Neuronal stem cell (in vitro differentiated cells): Measurements from ENCODE around the gene ZNF683.
A peak's percentile ranks its signal among the peaks of the same experiment; 100 is the strongest.

Experiments
- DNase-seq: peaks from one replicate; pipeline ENCODE4 v3.0.0-alpha.2; 2013; ENCODE audit warnings: low spot score
- H2AFZ ChIP-seq: one replicate; pipeline ENCODE4 v1.6.1; 2013; ENCODE audit warnings: mild to moderate bottlenecking, low read length, inconsistent platforms
- H2AK5ac ChIP-seq: 2 replicates; pipeline ENCODE4 v1.6.1; 2013; ENCODE audit warnings: low read depth, mild to moderate bottlenecking, inconsistent platforms, low read length, moderate library complexity, mixed read lengths
- H2BK120ac ChIP-seq: 2 replicates; pipeline ENCODE4 v1.6.1; 2013; ENCODE audit warnings: low read depth, mild to moderate bottlenecking, inconsistent platforms, low read length, moderate library complexity, mixed read lengths
- H2BK12ac ChIP-seq: one replicate; pipeline ENCODE4 v1.6.1; 2013; ENCODE audit warnings: low read length, inconsistent platforms
- H2BK15ac ChIP-seq: 2 replicates; pipeline ENCODE4 v1.6.1; 2013; ENCODE audit warnings: mild to moderate bottlenecking, low read length, inconsistent platforms, mixed read lengths
- H2BK5ac ChIP-seq: one replicate; pipeline ENCODE4 v1.6.1; 2013; ENCODE audit warnings: inconsistent platforms, mild to moderate bottlenecking, low read length, moderate library complexity
- H3K14ac ChIP-seq: one replicate; pipeline ENCODE4 v1.6.1; 2013; ENCODE audit warnings: low read length, inconsistent platforms
- H3K18ac ChIP-seq: 2 replicates; pipeline ENCODE4 v1.6.1; 2013; ENCODE audit warnings: low read length, inconsistent platforms
- H3K23ac ChIP-seq: 2 replicates; pipeline ENCODE4 v1.6.1; 2013; ENCODE audit warnings: low read depth, mild to moderate bottlenecking, mixed read lengths, low read length, inconsistent platforms; ENCODE audit not compliant: poor library complexity
- H3K27ac ChIP-seq: replicated peaks from 3 replicates; pipeline ENCODE4 v1.5.1; 2013; ENCODE audit warnings: low read length, inconsistent platforms
- H3K27me3 ChIP-seq, 3 experiments: 2 replicates each; pipeline ENCODE4 v1.6.1; 2013; ENCODE audit warnings: low read length in 3 of 3, mild to moderate bottlenecking in 2 of 3, inconsistent platforms in 1 of 3, low read depth in 1 of 3, mixed read lengths in 1 of 3, moderate library complexity in 1 of 3; ENCODE audit not compliant: control insufficient read depth in 3 of 3, insufficient read depth in 3 of 3
- H3K36me3 ChIP-seq, 2 donors: replicated peaks in 1 of 2; 2 replicates each; pipeline ENCODE4 v1.6.1; 2013; ENCODE audit warnings: low read length in 2 of 2; ENCODE audit not compliant: control insufficient read depth in 2 of 2, insufficient read depth in 2 of 2
- H3K4ac ChIP-seq: 2 replicates; pipeline ENCODE4 v1.6.1; 2013; ENCODE audit warnings: inconsistent platforms, mild to moderate bottlenecking, low read length, moderate library complexity
- H3K4me1 ChIP-seq, 2 donors: 1 replicate in 1 of 2; 2 replicates in 1 of 2; pipeline ENCODE4 v1.6.1; 2013; ENCODE audit warnings: low read length in 2 of 2, low read depth in 1 of 2; ENCODE audit not compliant: control insufficient read depth in 2 of 2, insufficient read depth in 1 of 2
- H3K4me2 ChIP-seq: one replicate; pipeline ENCODE4 v1.6.1; 2013; ENCODE audit warnings: mild to moderate bottlenecking, low read length, inconsistent platforms; ENCODE audit not compliant: insufficient read depth, poor library complexity, severe bottlenecking
- H3K4me3 ChIP-seq, 2 donors: 2 replicates each; pipeline ENCODE4 v1.5.1; 2013; ENCODE audit warnings: low read length in 2 of 2, mild to moderate bottlenecking in 2 of 2, inconsistent platforms in 1 of 2, moderate library complexity in 1 of 2
- H3K79me1 ChIP-seq: one replicate; pipeline ENCODE4 v1.6.1; 2013; ENCODE audit warnings: low read depth, mild to moderate bottlenecking, inconsistent platforms, low read length, moderate library complexity
- H3K9ac ChIP-seq: one replicate; pipeline ENCODE4 v1.6.1; 2013; ENCODE audit warnings: mild to moderate bottlenecking, low read depth, low read length, inconsistent platforms; ENCODE audit not compliant: poor library complexity
- H3K9me3 ChIP-seq, 2 donors: replicated peaks in 1 of 2; 2 replicates each; pipeline versions ENCODE3 to v1.6.1; 2013; ENCODE audit warnings: low read length in 2 of 2, mild to moderate bottlenecking in 2 of 2, inconsistent platforms in 1 of 2, low read depth in 1 of 2, mixed read lengths in 1 of 2, moderate library complexity in 1 of 2; ENCODE audit not compliant: control insufficient read depth in 2 of 2, insufficient read depth in 1 of 2
- H4K8ac ChIP-seq: one replicate; pipeline ENCODE4 v1.6.1; 2013; ENCODE audit warnings: low read depth, mild to moderate bottlenecking, inconsistent platforms, low read length, moderate library complexity
- H4K91ac ChIP-seq: one replicate; pipeline ENCODE4 v1.6.1; 2013; ENCODE audit warnings: low read length, low read depth, mild to moderate bottlenecking, inconsistent platforms; ENCODE audit not compliant: poor library complexity
- WGBS, 2 donors: extraction: QIAGEN DNeasy Blood & Tissue Kit; methylation state at CpG; one replicate each; pipeline ENCODE4 v1.1.7; 2013; ENCODE audit warnings: missing lambda C conversion rate in 2 of 2, mixed read lengths in 1 of 2; ENCODE audit not compliant: insufficient read length in 2 of 2, insufficient replicate concordance in 1 of 2; ENCODE audit errors: extremely low coverage in 2 of 2; 5-methylcytosine and 5-hydroxymethylcytosine counted together

Gene ZNF683

DNA sequence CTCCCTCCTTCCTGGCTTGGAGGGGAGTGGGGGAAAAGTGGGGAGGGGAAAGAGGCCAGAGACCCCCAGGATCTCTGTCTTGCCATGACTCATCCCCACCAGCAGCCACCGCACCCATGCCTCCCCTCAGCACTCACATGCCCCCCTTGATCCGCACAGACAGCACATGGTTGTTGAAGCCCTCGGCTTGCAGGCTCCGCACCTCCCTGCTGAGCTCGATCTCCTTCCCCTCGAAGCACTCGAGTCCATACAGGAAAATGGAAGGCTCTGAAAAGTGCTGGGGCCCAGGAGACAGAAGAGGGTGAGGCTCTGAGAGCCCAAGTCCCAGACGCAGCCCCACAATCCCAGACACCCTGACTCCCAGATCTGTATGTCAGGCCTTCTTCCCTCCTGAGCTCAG lies 44.0 kb downstream of the ZNF683 start:
- Histone ChIP-seq H3K79me1 (no peaks in the 10 kb centered on the region), H2BK5ac (no peak overlapping the region), H2BK120ac (no peak overlapping the region), H3K36me3 (peaks cover 0 to 15% of the 10 kb centered on the region in 2 donors), H3K4me1 (peaks cover 3 to 12% of the 10 kb centered on the region in 2 donors), H3K4me2 (no peak overlapping the region), H3K4me3 (no peak overlapping the region), H3K27me3 (no peaks in the 10 kb centered on the region), H3K14ac (no peak overlapping the region), H3K23ac (no peak overlapping the region), H2BK12ac (no peak overlapping the region), H3K9ac (peak overlapping the region; percentile 7), H4K8ac (no peak overlapping the region), H2BK15ac (no peak overlapping the region), H3K9me3 (no peaks in the 10 kb centered on the region), H3K4ac (no peak overlapping the region), H4K91ac (no peak overlapping the region), H2AK5ac (no peak overlapping the region), H2AFZ (peak overlapping the region; percentile 80), H3K18ac (no peak overlapping the region), H3K27ac (no peak overlapping the region)
- DNase-seq = no peak
- WGBS, 2 donors = no CpG with 5 or more reads among the region's 8 CpGs

DNA sequence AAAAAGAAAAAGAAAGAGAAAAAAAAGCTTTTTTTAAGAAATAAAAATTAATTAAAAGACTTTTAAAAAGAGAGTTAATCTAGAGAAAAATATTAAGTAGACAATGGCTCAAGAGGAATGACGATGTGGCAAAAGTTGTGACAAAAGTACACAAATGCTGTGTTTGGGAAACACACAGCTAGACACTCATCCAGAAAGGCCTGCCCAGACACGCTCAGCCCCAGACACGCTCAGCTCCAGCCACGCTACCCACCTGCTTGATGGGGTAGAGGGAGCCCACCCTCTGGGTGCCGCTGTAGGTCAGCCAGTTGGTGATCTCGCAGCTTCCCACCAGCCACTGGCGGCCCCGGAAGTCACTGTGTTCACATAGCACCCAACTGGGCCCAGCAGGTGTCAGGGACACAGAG lies 44.6 kb downstream of the ZNF683 start:
- H2AFZ ChIP-seq = peak overlapping the region; percentile 80
- no peak overlapping the region for H3K4ac ChIP-seq
- no peak overlapping the region for H3K18ac ChIP-seq

DNA sequence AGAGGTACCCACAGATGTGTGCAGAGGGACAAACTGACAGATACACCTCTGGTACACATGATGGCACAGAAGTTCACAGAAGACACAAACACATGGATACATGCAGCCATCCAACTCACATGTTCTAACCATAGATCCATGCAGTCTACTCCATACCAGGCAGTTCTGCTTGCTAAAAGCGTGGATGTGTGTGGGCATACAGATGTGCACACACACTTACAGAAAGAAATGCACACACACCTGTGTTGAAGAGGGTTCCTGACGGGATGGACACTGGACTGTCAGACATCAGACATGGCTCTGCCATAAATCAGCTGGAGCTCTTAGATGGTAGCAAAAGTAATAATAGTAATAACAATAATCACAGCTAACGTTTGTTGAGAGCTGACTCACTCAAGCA lies 48.0 kb downstream of the ZNF683 start:
- H2AFZ ChIP-seq = no peak overlapping the region
- no peak overlapping the region for H4K8ac ChIP-seq
- no peak overlapping the region for H3K27ac ChIP-seq
- H2AK5ac ChIP-seq = no peak overlapping the region
- H3K4me1 ChIP-seq = peaks cover 5 to 14% of the 10 kb centered on the region in 2 donors
- H3K4me3 ChIP-seq = no peak overlapping the region
- H2BK12ac ChIP-seq = no peak overlapping the region
- H3K9ac ChIP-seq = no peak overlapping the region
- H3K23ac ChIP-seq = no peak overlapping the region
- no peak overlapping the region for H4K91ac ChIP-seq
- H2BK15ac ChIP-seq = no peak overlapping the region
- H3K9me3 ChIP-seq = no peaks in the 10 kb centered on the region
- no CpG with 5 or more reads among the region's 3 CpGs for WGBS, 2 donors
- no peak overlapping the region for H2BK120ac ChIP-seq
- peaks cover 0 to 16% of the 10 kb centered on the region in 2 donors for H3K36me3 ChIP-seq
- no peak overlapping the region for H3K4ac ChIP-seq
- no peak for DNase-seq
- H3K79me1 ChIP-seq = no peaks in the 10 kb centered on the region
- H3K14ac ChIP-seq = no peak overlapping the region
- H3K27me3 ChIP-seq = no peaks in the 10 kb centered on the region
- no peak overlapping the region for H2BK5ac ChIP-seq
- no peak overlapping the region for H3K4me2 ChIP-seq
- no peak overlapping the region for H3K18ac ChIP-seq

More for the DNA sequence above, 44.6 kb downstream of the ZNF683 start:
- no peak overlapping the region for H3K23ac ChIP-seq
- no peak overlapping the region for H4K8ac ChIP-seq
- H2BK15ac ChIP-seq = no peak overlapping the region
- H3K4me1 ChIP-seq = peaks cover 3 to 12% of the 10 kb centered on the region in 2 donors
- H3K36me3 ChIP-seq = peaks cover 0 to 15% of the 10 kb centered on the region in 2 donors
- H3K27ac ChIP-seq = no peak overlapping the region
- H3K9me3 ChIP-seq = no peaks in the 10 kb centered on the region
- H3K79me1 ChIP-seq = no peaks in the 10 kb centered on the region
- no peak overlapping the region for H2BK120ac ChIP-seq
- no peaks in the 10 kb centered on the region for H3K27me3 ChIP-seq
- H3K9ac ChIP-seq = no peak overlapping the region
- H2BK12ac ChIP-seq = peak overlapping the region; percentile 4
- no peak for DNase-seq
- H2AK5ac ChIP-seq = no peak overlapping the region
- H3K4me3 ChIP-seq = no peak overlapping the region
- H2BK5ac ChIP-seq = no peak overlapping the region
- H3K14ac ChIP-seq = no peak overlapping the region
- no CpG with 5 or more reads among the region's 8 CpGs for WGBS, 2 donors
- H4K91ac ChIP-seq = no peak overlapping the region
- no peak overlapping the region for H3K4me2 ChIP-seq

DNA sequence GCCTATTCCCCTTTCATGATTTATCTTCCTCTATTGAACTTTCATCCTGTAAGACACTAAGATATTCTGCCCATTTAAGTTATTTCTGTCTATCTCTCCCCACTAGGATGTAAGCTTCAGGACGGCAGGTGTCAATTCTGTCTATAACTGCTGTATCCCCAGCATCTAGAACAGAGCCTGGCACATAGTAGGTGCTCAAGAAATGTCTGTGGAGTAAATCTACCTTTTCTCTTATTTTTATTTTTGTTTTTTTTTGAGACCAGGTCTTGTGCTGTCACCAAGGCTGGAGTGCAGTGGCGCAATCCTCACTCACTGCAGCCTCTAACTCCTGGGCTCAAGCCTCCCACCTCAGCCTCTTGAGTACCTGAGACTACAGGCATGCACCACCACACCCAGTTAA lies 49.2 kb downstream of the ZNF683 start:
- Histone ChIP-seq H2AFZ (no peak overlapping the region), H3K4me2 (no peak overlapping the region), H3K36me3 (peaks cover 0 to 16% of the 10 kb centered on the region in 2 donors), H3K4me1 (peaks cover 5 to 11% of the 10 kb centered on the region in 2 donors), H3K9ac (no peak overlapping the region), H3K4ac (no peak overlapping the region), H3K27ac (no peak overlapping the region), H3K9me3 (no peaks in the 10 kb centered on the region), H4K91ac (no peak overlapping the region), H2BK15ac (no peak overlapping the region), H2BK5ac (no peak overlapping the region), H2BK12ac (no peak overlapping the region), H2AK5ac (no peak overlapping the region), H3K23ac (no peak overlapping the region), H2BK120ac (no peak overlapping the region), H3K27me3 (no peaks in the 10 kb centered on the region), H3K79me1 (no peaks in the 10 kb centered on the region), H4K8ac (no peak overlapping the region), H3K18ac (no peak overlapping the region), H3K14ac (no peak overlapping the region), H3K4me3 (no peak overlapping the region)
- DNase-seq = no peak
- WGBS, 2 donors = no CpG with 5 or more reads among the region's 2 CpGs
